AG20443 (cell line): ENCODE data around the gene SCN8A.

Source experiments
- DNase-seq: peaks from one replicate; pipeline ENCODE4 v3.0.0; 2012; ENCODE audit warnings: low spot score, mixed read lengths

SCN8A gene

GRCh38 chr12:51851413-51852124 lies 260.5 kb downstream of the SCN8A start:
- DNase-seq = no peak

- DNase-seq = peak; percentile 57
Measured at GRCh38 chr12:51852404-51853137, 261.5 kb downstream of the SCN8A start.

DNA sequence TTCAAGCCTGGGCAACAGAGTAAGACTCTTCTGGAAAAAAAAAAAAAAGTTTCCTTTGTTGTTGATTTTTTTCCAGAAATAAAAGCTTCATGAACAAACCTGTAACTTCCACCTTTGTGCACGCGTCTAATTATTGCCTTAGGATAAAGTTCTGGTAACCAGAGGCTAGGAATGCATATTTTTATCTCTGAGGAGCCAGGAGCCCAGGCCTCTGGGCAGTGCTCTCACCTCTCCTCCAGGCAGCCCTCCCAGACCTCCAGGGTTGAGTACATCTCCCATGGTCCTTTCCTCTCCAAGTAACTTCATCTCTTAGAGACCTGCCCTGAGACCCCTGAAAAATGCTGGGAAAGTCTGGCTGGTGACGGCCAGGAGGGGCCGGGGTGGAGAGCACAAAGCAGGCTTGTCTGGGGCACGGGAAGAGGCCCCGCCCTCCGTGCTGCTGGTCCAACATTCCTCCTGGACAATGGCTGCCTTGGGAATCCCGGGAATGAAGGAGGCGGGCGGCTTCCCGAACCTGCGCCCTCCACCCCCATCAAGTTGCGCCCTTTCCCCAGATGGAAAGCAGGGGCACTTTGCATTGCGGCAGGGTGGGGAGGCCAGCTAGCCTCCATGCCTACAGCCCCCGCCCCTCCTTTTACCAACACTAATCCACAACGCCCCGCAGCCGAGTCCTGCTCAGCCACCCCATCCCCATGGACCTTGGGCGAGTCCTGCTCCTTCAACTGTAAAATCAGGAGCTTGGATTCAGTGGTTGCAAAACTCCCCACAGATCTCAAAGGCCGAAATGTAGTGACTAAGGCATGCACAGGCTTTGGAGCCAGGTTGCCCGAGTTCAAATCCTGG lies 264.8 kb downstream of the SCN8A start:
- peak; percentile 91 for DNase-seq

- no peak for DNase-seq
Measured at GRCh38 chr12:51860986-51861385, 270.0 kb downstream of the SCN8A start.
